GM18873 (cell line): ENCODE measurements around the gene FHL1.

Source experiments
- ATAC-seq: cut with Tn5 transposase; IDR thresholded peaks from one replicate; pipeline ENCODE4 v1.9.1; 2021; ENCODE audit warnings: mild to moderate bottlenecking, moderate library complexity, moderate number of reproducible peaks; ENCODE audit not compliant: unreplicated experiment, low FRiP score

The FHL1 gene

DNA sequence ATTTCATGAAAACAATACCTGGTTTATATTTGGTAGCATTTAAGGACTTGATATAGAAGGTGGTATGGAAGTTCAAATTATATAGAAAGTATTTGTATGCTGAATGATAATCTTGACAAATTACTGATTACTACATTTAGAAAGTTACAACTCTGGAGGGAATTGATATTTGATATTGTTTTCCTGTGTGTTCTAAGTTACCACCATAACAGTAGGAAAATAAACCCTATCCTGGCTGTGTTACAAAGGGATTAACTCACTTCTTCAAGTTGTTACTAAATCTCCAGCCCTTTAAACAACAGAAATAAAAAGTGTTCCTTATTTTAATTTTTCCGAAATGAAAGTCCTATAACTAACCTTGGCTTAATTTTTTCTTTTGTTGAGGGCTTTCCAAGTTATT lies 36.6 kb downstream of the FHL1 start:
- ATAC-seq, result no peak

DNA sequence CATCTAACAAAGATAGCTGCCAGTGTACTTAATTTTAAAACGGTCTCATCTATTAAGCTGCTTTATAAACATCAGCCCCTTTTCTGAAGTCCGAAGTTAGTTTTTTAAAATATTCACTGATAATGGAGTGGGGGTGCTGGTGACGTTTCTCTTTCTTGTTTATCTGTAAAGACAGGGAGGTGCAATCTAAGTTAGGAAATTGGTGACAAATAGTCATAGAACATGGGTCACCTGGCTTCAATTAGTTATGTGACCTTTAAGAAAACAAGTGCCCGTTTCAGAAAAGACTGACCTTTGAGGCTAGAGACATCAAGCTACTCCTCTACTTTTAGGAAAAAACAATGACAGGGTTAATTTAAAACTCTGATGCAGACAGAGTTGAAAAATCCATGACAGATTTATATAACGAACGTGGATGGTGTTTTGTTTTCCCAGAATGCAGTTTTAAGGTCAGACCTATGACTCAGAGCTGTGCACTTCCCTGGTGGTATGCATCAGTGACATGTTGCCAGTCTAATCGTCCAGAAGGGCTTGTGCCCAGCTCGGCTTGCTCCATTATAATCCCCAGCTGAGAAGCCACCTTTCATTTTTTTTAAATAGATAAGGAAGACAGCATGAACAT lies 38.2 kb downstream of the FHL1 start:
- no peak for ATAC-seq

DNA sequence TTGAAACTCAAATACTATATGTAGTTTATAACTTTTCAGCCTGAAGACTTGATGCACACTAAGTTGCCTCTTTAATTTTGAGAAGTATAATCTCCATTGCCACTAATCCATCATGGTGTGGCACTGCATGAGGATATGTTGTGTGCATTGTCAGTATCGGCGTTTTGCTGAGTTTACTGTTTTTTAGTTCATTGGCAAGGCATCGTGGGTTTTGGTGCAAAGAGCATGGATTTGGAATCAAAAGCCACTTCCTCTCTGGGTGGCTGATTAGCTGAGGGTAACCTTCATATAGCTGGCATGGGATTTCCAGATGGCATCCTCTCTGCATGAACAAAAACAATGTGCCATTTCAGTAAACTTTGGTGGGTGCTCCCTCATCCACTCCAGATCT lies 38.7 kb downstream of the FHL1 start:
- no peak for ATAC-seq

DNA sequence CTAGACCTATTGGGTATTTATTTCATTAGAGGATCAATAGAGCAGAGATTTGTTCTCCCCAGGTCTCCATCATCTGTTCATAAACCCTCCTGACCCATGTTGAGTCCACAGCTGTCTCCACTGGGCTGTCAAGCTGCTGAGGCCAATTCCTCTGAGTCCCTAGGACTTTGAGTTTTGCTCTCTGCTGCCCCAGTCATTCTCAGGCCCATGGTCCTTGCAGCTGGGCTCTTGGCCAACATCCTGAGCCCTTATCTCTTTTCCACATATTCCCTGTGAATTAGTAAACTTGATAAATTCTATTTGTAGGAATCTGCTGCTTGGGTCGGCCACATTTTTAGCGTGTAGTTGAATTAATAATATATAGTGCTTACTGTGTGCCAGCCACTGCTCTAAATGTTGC lies 41.9 kb downstream of the FHL1 start:
- no peak for ATAC-seq

DNA sequence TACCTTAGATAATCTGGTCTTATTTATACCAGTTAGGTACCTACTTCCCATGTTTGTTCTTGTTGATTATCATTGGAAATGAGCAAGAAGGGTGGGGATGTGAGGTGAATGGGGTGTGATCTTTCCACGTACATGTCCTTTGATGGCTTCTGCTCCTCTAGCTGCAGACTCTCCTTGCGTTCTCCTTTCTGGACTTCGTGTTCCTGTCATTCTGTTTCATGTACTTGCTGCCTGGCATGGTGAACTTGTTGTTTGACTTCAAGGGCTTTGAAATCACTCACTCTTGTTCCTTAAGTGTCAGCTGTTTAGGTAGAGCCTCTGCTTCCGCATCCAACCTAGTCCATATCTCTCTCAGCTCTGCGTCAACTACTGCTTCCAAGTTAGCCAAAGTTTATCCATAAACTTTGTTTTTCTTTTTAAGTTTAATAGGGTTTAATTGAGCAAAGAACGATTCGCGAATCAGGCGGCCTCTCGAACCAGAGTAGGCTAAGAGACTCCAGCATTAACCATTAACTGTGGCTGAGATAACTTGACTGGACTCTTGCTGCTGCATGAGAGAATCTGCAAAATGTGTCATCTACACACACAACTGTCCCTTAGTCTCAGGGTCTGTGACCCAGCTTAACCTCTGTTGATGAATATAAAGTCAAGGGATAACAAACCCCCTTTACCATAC lies 42.8 kb downstream of the FHL1 start:
- no peak for ATAC-seq

DNA sequence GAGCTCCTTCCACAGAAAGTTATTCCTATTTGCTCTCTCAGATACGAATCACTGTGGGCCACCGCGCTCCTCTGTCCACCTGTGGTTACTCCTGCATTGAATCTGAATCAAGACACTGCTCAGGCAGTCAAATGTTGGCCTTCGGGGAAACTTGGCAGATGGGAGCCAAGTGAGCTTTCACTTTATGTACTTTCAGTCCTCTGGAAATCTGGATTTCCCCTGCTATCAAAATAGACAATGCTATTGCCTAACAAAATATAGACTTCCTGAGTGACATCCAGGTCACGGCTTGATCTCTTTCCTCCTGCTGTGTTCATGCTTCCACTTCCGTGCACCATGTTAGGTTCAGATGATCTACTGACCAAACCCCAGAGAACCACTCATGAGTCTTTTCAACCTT lies 43.8 kb downstream of the FHL1 start:
- no peak for ATAC-seq

DNA sequence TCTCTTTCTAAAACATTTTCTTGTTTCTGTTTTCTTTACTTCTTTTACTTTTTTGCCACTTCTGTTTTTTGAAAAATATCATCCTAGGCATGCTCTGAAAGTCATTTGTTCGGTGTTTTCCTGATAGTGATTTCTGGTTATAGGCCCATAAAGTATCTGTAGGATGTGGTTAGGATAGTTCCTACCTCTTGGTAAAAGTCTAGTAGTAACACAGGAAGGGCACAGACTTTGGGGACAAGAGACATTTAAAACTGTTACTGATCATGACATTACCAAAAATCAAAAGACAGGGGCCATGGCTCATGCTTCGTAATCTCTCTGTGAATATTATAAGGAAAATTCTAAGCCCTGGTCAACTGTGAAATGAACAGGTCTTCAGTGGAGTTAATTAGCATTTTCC lies 44.8 kb downstream of the FHL1 start:
- ATAC-seq, result no peak

DNA sequence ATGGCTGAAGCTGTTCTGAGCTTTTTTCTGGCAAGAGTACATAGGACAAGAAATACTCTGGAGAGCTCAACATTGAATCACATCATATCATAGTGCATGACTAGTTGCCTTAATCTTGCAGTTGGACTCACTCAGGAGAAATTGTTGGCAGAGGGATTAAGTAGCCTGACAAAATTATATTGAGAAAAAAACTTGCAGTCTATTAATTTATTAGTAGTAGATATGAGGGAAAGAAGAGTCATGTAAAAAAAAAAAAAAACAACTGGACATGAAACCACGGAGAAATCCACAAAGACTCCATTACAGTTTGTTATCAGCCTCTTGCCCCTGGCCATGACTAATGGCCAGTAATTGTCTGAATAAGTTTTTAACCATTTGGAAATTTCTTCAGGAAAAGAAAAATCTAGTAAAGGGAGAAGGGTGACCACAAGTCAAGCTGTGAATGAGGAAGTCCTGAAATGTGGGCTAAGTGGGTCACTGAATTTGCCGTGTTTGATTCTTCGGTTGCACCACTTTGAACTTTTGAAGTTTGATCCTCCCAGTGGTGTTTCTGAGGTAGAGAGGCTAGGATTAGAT lies 45.6 kb downstream of the FHL1 start:
- ATAC-seq, result no peak

DNA sequence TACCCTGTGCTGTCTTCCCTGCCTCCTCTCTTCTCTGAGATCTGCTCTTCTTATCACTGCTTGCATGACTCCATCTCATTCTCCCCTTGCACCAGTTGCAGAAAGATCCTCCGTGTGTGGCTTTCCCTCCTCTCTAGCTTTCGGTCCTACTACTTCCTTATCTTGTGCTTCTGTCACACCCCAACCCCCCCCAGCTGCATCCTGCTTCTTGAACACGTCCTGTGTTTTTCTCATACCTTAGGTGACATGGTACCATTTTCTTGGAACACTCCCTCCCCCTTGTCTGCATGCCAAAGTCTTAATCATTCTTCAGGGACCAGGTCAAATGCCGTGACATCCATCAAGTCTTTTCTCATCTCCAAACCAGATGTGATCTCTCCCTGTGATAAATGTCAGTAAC lies 46.4 kb downstream of the FHL1 start:
- no peak for ATAC-seq

DNA sequence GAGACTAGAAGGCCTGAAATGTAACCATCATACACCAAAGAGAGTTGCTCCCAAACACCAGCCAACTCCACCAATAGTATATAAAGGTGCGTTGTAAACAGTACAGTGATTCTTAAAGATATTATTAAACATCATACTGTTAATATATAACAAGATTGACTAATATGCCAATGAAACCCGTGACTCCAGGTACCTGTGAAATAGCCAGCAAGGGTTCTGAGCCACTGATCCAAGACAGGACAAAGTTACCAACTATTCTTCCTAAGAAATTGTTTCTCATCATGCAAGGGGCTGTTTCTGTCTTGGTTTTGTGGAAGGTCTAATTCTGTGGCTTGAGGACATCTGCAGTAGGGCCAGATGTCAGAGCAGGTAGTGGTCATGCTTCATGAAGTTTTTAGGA lies 47.2 kb downstream of the FHL1 start:
- ATAC-seq, result no peak

DNA sequence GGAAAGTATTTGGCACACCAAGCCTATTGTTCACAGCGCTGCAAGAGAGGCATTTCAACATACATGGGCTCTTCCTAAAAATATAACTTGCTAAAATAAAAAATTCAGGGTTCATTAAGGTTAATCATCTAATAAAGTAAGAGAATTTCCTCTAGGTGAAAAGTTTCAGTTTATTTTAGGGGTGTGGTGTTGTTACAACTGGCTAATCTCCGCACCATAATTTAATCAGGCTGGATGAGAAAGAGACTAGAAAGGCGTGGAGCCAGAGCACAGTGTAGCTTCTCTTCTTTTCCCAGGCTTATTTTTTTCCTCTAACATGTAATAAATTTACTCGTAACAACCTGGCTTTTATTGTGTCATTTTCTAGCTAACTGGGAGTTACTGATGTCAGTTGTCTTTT lies 47.9 kb downstream of the FHL1 start:
- no peak for ATAC-seq

DNA sequence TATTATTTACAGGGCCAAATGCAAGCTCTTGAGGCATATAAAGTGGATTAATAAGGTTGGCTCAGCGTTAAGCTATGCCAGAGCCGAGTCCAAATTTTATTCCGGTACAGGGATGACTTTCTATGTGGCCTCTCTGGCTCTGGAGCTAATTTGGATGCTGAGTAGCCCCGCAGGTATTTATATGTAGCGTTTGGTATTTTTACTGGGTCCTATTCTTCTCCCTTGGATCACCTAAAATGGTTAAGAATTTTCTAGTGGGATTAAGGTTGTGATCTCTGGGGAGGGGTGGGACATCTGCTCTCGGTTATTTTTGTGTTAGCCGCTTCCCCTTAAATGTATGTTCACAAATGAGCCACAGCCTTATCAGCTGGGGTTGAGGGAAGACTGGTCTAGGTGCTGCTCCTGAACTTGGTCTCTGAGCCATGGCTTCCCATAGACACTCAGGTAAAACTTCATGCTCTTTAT lies 49.4 kb downstream of the FHL1 start:
- ATAC-seq, result no peak

DNA sequence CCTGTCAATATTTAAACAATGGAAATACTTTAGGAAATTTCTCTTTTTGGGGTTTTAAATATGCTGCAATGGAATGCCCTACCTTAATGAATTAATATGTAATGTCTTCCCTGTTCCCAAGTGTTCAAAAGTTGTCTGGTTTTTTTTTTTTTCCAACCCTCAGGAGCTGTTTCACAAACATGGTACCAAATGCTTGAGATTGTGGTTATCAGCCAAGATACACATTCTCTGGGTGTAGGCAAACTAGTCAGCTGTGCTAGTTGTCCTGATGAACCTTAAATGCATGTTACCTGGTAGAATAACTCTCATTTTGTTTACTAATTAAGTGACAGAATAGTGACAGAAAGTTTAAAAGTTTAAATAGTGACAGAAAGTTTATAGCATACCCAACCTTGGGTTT lies 50.7 kb downstream of the FHL1 start:
- no peak for ATAC-seq

DNA sequence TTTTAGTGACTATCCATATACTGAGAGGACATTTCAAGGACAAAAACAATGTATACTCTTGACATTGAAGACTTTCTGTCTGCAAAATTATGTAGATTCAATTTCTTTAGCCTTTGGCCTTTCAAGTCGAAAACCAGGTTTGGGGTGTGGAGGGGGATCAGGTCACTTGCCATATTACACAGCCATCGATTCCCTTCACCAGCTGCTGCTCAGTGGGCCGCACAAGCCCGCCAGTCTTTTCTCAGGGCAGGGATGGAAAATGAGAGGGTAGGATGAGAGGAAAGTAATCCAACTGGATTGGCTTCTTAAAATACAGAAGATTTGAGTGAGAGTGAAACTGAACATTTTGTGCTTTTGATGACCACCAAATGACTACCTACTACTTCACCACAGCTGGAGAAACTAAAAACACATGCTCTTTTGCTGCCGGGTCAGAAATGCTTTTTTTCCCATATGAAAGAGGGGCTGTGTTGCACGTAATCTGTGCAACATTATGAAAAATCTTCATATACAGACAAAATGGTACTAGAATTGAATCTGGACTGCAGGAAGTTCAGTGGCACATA lies 51.4 kb downstream of the FHL1 start:
- no peak for ATAC-seq

DNA sequence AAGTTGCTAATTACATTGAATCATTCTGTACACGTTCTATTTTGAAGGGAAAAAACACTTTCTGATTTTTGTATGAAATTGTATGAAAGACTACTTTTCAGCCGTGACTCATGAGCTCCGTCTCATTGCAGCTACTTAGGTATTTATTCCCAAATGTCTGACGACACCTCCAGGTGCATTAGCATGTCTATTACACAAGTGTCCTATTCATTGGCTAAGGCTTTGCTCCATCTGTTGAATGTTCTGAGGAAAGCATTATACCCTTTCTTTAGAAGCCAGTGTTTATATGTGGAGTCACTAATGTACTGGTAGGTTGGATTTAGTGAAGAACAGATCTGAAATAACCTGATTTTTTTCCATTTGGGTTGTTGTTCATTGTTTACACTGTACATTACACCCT lies 52.0 kb downstream of the FHL1 start:
- ATAC-seq, result no peak

DNA sequence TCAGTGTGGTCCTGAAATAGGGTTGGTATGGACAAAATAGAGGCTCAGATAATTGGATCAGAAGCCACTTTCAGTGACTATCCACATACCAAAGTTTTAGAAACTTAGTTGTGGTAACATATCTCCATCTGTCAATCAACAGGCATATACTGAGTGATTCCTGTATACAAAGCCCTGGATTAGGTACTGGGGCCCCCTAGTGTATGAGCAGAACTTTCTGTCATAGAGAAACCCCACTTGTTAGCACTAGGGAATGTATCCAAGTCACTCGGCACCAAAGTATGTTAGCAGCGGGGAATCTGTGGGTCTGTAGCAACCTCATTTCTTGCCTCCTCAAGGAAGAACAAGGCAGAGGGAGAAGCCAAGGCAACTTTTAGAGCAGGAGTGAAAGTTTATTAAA lies 53.1 kb downstream of the FHL1 start:
- no peak for ATAC-seq

DNA sequence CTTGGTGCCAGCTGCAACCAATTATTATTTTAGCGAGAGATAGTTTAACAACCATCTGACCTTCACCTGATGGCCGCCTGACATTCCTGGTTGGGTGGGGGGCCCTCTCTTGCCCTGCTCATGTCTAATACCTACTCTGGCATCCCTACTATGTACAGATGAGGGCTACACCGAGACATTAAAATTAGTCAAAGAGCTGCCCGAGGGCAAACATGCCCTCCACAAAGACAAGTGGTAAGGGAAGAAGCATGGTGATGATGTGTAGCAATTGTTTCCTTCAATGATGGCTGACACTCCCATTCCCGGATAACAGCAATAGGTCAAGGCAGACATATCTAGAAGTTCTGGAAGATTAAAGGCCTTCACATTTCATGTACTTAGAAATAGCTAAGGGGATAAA lies 54.3 kb downstream of the FHL1 start:
- no peak for ATAC-seq

DNA sequence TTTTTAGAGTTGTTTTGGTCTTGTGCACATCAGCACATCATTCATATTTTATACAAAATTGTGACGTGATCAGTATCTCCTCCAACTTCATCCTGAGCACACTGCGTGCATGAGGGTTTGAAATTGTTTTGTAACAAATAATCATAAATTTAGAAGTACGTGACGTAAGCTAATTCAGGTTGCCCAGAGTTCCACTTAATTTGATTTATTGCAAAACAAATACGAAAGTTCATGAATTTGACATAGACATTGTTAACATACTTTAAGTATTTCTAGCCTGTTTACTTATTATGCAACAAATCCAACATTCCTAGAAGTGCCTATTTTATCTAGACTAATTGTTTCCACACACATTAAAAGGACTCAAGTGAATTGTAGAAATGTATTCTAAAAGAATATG lies 55.6 kb downstream of the FHL1 start:
- no peak for ATAC-seq

DNA sequence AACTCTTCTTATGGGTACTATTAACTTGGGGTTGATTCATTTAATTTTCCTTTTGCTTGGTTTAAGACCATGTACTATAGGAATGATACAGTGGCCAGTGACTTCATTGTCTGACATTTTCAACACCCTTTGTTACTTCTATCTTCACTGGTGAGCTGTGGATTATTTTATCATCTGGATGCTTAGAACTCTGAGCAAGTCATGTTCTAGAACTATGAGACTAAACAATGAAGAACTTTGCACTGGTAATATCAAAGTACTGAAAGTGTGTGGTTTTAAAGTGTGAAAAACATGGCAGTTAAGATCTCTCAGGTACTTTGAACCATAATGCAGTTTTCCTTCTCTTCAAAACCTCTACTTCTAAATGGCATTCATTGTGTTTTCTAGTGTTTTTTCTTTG lies 56.1 kb downstream of the FHL1 start:
- no peak for ATAC-seq

DNA sequence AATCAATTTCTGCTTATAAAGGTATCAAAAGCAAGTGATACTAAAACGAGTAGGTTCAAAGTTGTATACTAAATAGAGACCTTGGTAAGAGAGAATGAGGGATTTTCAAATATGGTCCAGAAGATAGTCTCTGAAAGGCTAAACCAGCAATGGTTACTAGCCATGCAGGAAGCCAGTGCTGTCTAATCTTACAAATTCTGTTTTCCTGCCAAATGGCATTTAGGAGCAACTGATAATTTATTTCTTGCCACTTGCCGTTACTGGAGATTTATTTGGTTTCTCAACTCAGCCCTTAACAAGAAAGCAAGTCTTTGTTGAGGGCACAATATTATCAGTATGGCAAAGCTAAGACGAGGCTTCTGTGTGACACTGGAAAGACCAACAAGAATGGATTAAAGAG lies 56.6 kb downstream of the FHL1 start:
- no peak for ATAC-seq

DNA sequence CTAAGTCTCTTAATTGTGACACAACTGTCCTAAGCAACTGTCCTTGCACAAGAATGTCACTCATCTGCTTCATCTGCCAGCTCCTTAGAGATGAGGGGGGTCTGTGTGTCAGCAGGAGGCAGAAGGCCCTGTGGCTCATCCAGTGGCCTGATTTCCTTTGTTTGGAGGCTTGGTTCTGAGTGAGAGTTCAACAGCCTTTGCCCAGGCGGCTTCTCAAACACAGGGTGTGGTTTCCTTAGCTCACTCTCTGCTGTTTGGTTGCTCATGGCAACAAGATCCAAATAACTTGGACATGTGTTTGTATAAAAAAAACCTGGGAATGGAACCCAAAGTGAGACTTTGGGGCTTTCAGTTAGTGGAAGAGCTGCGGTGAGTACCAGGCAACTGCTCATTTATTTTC lies 57.2 kb downstream of the FHL1 start:
- ATAC-seq, result no peak

DNA sequence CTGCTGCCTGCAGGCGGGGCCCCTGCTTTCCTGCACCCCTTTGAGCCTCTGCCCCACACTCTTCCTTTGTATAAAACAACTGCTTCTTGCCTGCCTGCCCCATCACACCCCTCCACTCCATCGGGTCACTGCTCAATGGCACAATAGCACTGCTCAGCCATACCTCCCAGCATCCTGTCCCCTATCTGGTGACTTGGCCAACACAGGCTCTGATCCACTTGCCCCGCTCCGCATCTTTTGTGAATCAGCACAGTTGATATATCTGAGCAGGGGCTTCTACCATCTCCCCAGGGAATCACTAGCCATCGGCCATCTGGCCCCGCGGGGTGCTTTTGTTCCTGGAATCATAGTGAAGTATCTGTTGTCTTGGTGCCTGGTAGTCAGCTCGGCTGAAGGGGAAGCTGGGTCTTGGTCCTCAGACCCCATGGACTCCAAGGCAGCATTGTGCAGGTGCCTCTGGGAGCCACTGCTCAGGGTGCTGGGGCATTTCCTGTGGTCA lies 58.6 kb downstream of the FHL1 start:
- ATAC-seq, result no peak
